ENCODE data around the gene LRRC1. TPM values are rescaled to one million over a fixed set of nuclear protein-coding genes. Genes with fewer than 3 reads are reported as not detected.

The LRRC1 gene
- total RNA-seq, 2 experiments from 2014 or later, result 2.3 to 3.1 TPM

DNA sequence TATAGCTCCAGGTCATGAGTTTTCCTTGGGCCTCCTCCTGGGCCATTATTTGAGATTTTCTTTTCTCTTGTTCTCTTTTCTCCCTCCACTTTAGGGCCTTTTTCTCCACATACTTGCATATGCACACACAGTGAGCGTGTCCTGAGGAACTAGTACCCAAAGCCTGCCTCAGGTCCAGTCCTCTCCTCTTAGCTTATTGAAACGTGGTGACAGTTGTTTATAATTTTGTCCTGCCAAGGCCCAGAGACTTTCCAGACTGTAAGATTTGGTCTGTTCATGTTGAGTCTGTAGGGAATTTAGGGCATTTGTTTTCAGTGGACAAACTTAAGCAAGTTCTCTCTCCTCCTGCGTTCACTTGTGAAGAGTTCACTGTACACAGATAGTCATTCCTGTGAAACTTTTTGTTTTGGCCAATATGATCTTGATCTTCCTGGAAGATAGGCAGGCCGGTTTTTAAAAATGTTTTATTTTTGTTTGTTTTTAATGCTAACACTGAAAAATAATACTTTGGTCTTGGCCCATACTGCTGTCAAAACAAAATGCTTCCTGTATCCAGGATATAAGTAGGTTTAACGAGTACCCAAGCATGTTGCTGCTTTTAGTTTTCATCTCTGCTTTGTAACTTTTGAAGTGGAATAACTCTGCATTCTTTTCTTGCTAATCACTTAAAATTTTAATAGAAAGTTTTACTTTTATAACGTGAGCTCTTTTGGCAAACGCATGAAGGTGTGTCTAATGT lies 20.7 kb downstream of the LRRC1 start:
- intact Hi-C loops (cut with DNase I, micrococcal nuclease), result no loop called here
- Mint-ChIP-seq H3K27ac (no peak overlapping the region), H3K27me3 (peaks cover 2% of the 10 kb centered on the region), H3K9me3 (ENCODE audit: low read depth) (no peaks in the 10 kb centered on the region), H3K4me3 (no peak overlapping the region), H3K36me3 (ENCODE audit: low read depth) (no peaks in the 10 kb centered on the region), H3K4me1 (peaks cover 11% of the 10 kb centered on the region)
- no peak for DNase-seq
- ChIA-PET POLR2A (interaction anchor here (0.7 kb wide), 1 partner anchor 56 kb away, joined by 5 read pairs; no protein-coding TSS in a partner anchor), CTCF (no interaction called here)
- ATAC-seq, result no peak

- peak; percentile 77 for ATAC-seq
- no peak for DNase-seq
- ChIA-PET CTCF (interaction anchor here (0.8 kb wide), 1 partner anchor 999 kb away, joined by 4 read pairs; no protein-coding TSS in a partner anchor), POLR2A (no interaction called here)
- Mint-ChIP-seq H3K4me1 (peaks cover 11% of the 10 kb centered on the region), H3K27me3 (peaks cover 2% of the 10 kb centered on the region), H3K9me3 (ENCODE audit: low read depth) (no peaks in the 10 kb centered on the region), H3K27ac (no peak overlapping the region), H3K4me3 (no peak overlapping the region), H3K36me3 (ENCODE audit: low read depth) (no peaks in the 10 kb centered on the region)
- intact Hi-C loops (cut with DNase I, micrococcal nuclease), result no loop called here
Measured at GRCh38 chr6:53818858-53819609, 24.2 kb downstream of the LRRC1 start.

DNA sequence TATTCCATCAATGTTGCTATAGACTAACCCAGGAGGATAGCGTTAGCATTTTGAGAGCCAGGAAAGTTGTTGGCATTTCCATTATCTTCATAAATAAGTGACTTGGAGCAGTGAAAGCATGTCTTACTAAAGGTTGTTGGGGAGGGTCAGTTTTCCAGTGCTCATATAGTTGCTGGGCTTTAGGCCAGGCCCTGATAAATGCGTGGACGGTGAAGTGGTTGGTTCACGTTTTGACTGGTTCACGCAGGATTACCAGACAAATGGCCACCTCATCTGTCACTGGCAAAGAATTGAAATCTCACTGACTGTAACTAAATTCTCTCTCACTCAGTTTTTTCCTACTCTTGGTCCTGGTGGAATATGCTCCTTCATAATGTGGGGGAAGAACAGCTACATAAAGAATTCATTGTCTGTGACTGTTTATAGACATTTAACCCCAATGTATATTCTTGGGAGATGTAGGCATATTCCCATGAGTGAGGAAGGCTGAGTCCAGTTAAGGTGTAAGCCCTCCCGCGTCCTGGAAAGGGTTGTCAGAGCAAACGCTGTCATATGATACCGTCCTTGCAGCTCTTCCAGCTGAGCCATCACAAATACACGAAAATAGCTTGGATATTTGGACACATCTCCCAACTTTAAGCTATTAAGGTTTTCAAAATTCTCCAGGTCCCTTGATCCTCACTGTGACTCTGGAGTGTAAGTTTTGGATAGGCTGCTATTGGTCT lies 27.8 kb downstream of the LRRC1 start:
- Mint-ChIP-seq H3K36me3 (ENCODE audit: low read depth) (no peaks in the 10 kb centered on the region), H3K27ac (no peak overlapping the region), H3K27me3 (no peaks in the 10 kb centered on the region), H3K4me3 (no peak overlapping the region), H3K9me3 (ENCODE audit: low read depth) (no peaks in the 10 kb centered on the region), H3K4me1 (peaks cover 17% of the 10 kb centered on the region)
- DNase-seq (no peak), ATAC-seq (no peak)
- CTCF ChIA-PET, result interaction anchor here (0.7 kb wide), 1 partner anchor 1231 kb away, joined by 3 read pairs; no protein-coding TSS in a partner anchor
- intact Hi-C loops (cut with DNase I, micrococcal nuclease), result no loop called here
- POLR2A ChIA-PET, result no interaction called here

DNA sequence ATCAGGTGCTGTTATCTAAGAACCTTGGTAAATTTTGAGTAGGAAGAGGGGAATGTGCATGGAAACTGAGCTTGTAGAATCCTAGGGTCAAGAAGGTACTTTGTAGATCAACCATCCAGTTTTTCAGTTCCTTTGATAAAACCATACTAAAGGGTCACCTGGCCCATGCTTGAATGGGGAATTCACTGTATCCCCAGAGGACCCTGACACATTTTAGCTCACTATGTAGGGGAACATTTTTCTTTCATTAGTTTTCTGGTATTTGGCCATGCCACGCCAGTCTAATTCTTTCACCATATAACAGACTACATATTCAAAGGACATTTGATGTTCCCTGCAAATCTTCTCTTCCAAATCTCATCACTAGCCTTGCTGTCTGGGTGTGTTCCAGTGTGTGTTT lies 29.9 kb downstream of the LRRC1 start:
- Mint-ChIP-seq H3K9me3 (ENCODE audit: low read depth) (no peaks in the 10 kb centered on the region), H3K4me3 (no peak overlapping the region), H3K36me3 (ENCODE audit: low read depth) (no peaks in the 10 kb centered on the region), H3K4me1 (peaks cover 8% of the 10 kb centered on the region), H3K27me3 (no peaks in the 10 kb centered on the region), H3K27ac (no peak overlapping the region)
- POLR2A ChIA-PET, result no interaction called here
- ATAC-seq (no peak), DNase-seq (no peak)
- CTCF ChIA-PET, result interaction anchor here (1.1 kb wide), 1 partner anchor 26 kb away, joined by 3 read pairs; no protein-coding TSS in a partner anchor
- intact Hi-C loops (cut with DNase I, micrococcal nuclease), result no loop called here

DNA sequence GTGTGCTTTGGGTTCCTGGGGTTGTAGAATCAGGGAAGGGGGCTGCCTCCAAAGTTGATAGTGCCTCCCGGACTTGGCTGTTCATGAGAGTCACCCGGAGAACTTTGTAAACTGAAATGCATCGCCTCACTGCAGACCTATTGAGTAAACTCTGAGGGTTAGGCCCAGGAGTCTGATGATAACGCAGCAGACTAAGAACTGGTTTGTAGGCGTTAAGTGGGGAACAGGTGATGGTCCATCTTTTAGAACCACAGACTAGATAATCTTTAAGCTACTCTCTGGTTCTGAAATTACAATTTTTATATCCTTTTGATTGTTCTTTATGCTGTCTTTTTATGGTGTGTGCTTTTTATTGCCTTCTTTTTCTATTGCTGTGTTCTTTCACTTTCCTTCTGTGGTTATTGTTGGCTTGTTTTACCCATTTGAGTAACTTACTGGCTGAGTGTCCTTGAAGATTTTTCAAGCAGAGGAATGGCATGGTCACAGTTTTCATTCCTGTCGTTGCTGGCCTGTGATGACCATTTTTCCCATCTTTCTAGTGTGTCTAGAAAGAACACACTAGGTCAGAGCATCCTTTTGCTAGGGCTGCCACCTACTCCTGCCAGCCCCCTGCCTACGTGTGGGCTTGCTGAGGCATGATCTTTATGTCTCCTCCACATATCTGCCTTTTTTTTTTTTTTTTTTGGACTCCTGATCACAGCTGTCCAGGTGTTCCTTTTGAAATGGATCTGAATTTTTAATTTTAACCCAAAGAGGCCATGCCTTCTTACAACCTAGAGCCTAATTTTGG lies 30.9 kb downstream of the LRRC1 start:
- Mint-ChIP-seq H3K36me3 (ENCODE audit: low read depth) (no peaks in the 10 kb centered on the region), H3K27me3 (no peaks in the 10 kb centered on the region), H3K9me3 (ENCODE audit: low read depth) (no peaks in the 10 kb centered on the region), H3K4me1 (peaks cover 7% of the 10 kb centered on the region), H3K27ac (no peak overlapping the region), H3K4me3 (no peak overlapping the region)
- ChIA-PET CTCF (interaction anchor here (0.5 kb wide), 1 partner anchor 1087 kb away, joined by 3 read pairs; no protein-coding TSS in a partner anchor), POLR2A (no interaction called here)
- intact Hi-C loops (cut with DNase I, micrococcal nuclease), result no loop called here
- ATAC-seq, result no peak
- DNase-seq, result no peak

- H3K4me3 Mint-ChIP-seq, result no peak overlapping the region
- POLR2A ChIA-PET, result no interaction called here
- CTCF ChIA-PET, result interaction anchor here (1.0 kb wide), 1 partner anchor 31 kb away, joined by 3 read pairs; no protein-coding TSS in a partner anchor
- intact Hi-C loops (cut with DNase I, micrococcal nuclease), result no loop called here
- no peak for DNase-seq
- no peaks in the 10 kb centered on the region for H3K36me3 Mint-ChIP-seq (ENCODE audit: low read depth)
- H3K9me3 Mint-ChIP-seq (ENCODE audit: low read depth), result no peaks in the 10 kb centered on the region
- H3K27ac Mint-ChIP-seq, result no peak overlapping the region
- H3K27me3 Mint-ChIP-seq, result no peaks in the 10 kb centered on the region
- no peak for ATAC-seq
- H3K4me1 Mint-ChIP-seq, result peaks cover 7% of the 10 kb centered on the region
Measured at GRCh38 chr6:53827531-53827930, 32.7 kb downstream of the LRRC1 start.

DNA sequence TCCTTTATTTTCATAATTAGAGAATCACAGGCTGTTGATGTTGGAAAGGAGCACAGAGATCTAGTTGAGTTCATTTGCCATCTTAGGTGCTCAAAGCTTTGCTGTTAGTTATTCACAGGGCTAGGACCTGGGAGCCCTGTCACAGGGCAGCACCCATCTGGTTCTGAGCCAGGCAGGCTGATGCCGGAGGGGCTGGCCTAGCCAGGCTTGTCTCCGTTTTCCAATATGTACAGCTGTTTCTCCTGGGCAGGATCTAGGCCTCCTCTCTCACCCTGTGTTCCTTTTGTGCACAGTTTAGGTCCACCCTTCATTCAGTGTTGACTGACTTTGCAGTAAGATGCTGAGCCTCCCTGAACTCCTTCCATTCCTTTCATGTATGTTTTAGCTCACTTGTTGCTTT lies 33.4 kb downstream of the LRRC1 start:
- POLR2A ChIA-PET, result no interaction called here
- Mint-ChIP-seq H3K4me3 (no peak overlapping the region), H3K27ac (no peak overlapping the region), H3K36me3 (ENCODE audit: low read depth) (no peaks in the 10 kb centered on the region), H3K9me3 (ENCODE audit: low read depth) (no peaks in the 10 kb centered on the region), H3K27me3 (no peaks in the 10 kb centered on the region), H3K4me1 (peaks cover 7% of the 10 kb centered on the region)
- intact Hi-C loops (cut with DNase I, micrococcal nuclease), result no loop called here
- ATAC-seq, result no peak
- no peak for DNase-seq
- CTCF ChIA-PET, result interaction anchor here (1.0 kb wide), 2 partner anchors 32 to 100 kb away, joined by 3 read pairs; no protein-coding TSS in a partner anchor

GRCh38 chr6:53828966-53829697 lies 34.3 kb downstream of the LRRC1 start:
- intact Hi-C loops (cut with DNase I, micrococcal nuclease), result no loop called here
- H3K36me3 Mint-ChIP-seq (ENCODE audit: low read depth), result no peaks in the 10 kb centered on the region
- peaks cover 7% of the 10 kb centered on the region for H3K4me1 Mint-ChIP-seq
- H3K4me3 Mint-ChIP-seq, result no peak overlapping the region
- POLR2A ChIA-PET, result no interaction called here
- ATAC-seq (no peak), DNase-seq (no peak)
- no peak overlapping the region for H3K27ac Mint-ChIP-seq
- H3K27me3 Mint-ChIP-seq, result no peaks in the 10 kb centered on the region
- CTCF ChIA-PET, result interaction anchor here (0.5 to 1.0 kb wide), 2 partner anchors 101 to 103 kb away, joined by 3 read pairs; no protein-coding TSS in a partner anchor
- no peaks in the 10 kb centered on the region for H3K9me3 Mint-ChIP-seq (ENCODE audit: low read depth)

GRCh38 chr6:53829698-53830221 lies 35.0 kb downstream of the LRRC1 start:
- no peak overlapping the region for H3K4me3 Mint-ChIP-seq
- POLR2A ChIA-PET, result no interaction called here
- no peak for ATAC-seq

DNA sequence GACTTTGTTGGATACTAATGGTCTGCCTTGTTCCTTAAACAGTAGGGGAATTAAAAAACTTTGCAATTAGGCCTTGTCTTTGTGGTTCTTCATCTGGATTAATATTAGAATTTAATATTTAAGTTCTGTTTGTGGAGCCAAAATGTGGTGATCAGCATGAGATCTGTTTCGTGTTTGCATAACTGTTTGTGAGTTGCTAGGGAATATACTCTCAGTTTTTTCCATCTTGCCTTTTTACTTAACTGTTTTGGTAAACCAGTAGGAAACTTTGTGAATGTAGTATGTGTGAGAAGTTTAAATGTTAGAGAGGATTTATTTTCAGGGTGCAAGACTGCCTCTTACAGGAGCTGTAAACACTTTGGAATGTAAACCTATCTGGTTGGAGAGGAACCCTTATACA lies 35.6 kb downstream of the LRRC1 start:
- ATAC-seq (no peak), DNase-seq (no peak)
- ChIA-PET POLR2A (no interaction called here), CTCF (interaction anchor here (0.7 kb wide), 1 partner anchor 16 kb away, joined by 3 read pairs; no protein-coding TSS in a partner anchor)
- Mint-ChIP-seq H3K4me3 (no peak overlapping the region), H3K27ac (no peak overlapping the region), H3K36me3 (ENCODE audit: low read depth) (no peaks in the 10 kb centered on the region), H3K9me3 (ENCODE audit: low read depth) (no peaks in the 10 kb centered on the region), H3K4me1 (peaks cover 7% of the 10 kb centered on the region), H3K27me3 (no peaks in the 10 kb centered on the region)
- intact Hi-C loops (cut with DNase I, micrococcal nuclease), result no loop called here

More at GRCh38 chr6:53829698-53830221, 35.0 kb downstream of the LRRC1 start:
- intact Hi-C loops (cut with DNase I, micrococcal nuclease), result no loop called here
- H3K9me3 Mint-ChIP-seq (ENCODE audit: low read depth), result no peaks in the 10 kb centered on the region
- H3K27me3 Mint-ChIP-seq, result no peaks in the 10 kb centered on the region
- H3K27ac Mint-ChIP-seq, result no peak overlapping the region
- CTCF ChIA-PET, result interaction anchor here (0.5 kb wide), 1 partner anchor 104 kb away, joined by 3 read pairs; no protein-coding TSS in a partner anchor
- H3K36me3 Mint-ChIP-seq (ENCODE audit: low read depth), result no peaks in the 10 kb centered on the region
- DNase-seq, result no peak
- H3K4me1 Mint-ChIP-seq, result peaks cover 7% of the 10 kb centered on the region
